ENCODE measurements around the gene GTF2A1L.
"Not testable (repeated sequence)": the region's sequence is repeated elsewhere in the genome, so short reads cannot be mapped to it uniquely, and the experiment has no call there.

The GTF2A1L gene, protein sequence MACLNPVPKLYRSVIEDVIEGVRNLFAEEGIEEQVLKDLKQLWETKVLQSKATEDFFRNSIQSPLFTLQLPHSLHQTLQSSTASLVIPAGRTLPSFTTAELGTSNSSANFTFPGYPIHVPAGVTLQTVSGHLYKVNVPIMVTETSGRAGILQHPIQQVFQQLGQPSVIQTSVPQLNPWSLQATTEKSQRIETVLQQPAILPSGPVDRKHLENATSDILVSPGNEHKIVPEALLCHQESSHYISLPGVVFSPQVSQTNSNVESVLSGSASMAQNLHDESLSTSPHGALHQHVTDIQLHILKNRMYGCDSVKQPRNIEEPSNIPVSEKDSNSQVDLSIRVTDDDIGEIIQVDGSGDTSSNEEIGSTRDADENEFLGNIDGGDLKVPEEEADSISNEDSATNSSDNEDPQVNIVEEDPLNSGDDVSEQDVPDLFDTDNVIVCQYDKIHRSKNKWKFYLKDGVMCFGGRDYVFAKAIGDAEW

DNA sequence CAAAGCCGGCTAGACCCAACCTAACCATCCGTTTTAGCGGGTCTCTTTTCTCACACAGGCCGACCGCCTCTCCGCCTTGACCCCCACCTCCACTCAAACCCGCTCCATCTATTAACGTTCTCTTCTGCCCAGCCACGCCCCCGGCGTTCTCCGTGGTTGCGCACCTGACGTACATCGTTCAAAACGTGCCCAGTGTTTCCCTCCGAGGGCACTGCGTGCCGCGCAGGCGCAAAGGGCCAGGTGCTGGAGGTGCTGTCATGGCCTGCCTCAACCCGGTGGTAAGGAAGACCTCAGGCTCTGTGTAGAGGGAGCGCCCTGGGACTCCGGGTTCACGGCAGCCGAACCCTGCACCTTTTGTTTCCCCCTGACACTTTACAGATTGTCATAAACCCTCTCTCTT is at the start of gene GTF2A1L:
TSS of gene GTF2A1L (plus strand) at position 239 of the 400 bp plus-strand sequence. CDS start at position 258, 19 bp downstream.
- DNase-seq, result peak; percentile 27

GRCh38 chr2:48568547-48568946 is 49.1 kb upstream of the GTF2A1L start:
- no peak for DNase-seq

- no peak for DNase-seq
These were observed 48.2 kb upstream of the GTF2A1L start for GRCh38 chr2:48569433-48569832.

DNA sequence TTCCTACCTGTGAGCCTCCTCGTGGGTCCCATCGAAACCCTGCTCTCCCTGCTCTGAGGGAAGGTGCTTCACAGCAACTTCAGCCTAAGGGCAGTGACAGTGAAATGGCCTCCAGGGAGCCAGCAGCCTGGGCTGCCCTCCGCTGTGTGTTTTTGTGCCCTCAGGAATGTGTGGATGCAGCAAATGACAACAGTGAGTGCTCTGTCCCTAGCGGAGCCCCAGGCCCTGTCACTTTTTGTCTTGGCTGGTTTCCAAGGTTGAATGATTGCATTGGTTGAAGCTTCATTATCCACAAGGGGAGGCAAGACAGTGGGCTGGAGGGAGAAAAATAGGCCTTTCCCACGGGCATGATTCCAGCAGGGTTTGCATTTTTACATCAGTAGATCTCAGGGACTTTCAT is 44.8 kb upstream of the GTF2A1L start:
- DNase-seq, result peak; percentile 18

GRCh38 chr2:48574353-48575287 is 43.0 kb upstream of the GTF2A1L start:
- no peak for DNase-seq

- DNase-seq, result no peak
These were observed 39.3 kb upstream of the GTF2A1L start for GRCh38 chr2:48578313-48578712.

GRCh38 chr2:48583961-48584360 is 33.7 kb upstream of the GTF2A1L start:
- no peak for DNase-seq

GRCh38 chr2:48584551-48584950 is 33.1 kb upstream of the GTF2A1L start:
- DNase-seq, result no peak

- DNase-seq, result no peak
These were observed 31.2 kb upstream of the GTF2A1L start for GRCh38 chr2:48586433-48586832.

DNA sequence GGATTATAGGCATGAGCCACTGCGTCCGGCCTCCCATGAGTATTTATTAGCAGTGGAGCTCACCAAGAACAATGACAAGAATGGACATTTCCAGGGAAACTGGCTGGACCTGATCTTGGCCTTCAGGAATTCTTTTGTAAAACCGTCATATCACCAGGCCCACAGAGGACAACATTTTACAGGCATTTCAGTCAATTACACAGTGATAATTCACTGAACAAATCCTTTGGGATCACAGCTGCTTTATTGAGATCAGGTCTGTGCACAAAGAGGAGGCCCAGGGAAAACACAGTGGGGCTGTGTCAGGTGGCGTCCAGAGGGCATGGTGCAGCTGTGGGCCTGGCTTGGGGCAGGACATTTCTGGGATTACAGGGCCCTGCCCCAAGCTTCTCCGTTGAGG is 30.1 kb upstream of the GTF2A1L start:
- no peak for DNase-seq

- DNase-seq, result no peak
These were observed 29.7 kb upstream of the GTF2A1L start for GRCh38 chr2:48587961-48588360.

- no peak for DNase-seq
These were observed 28.9 kb upstream of the GTF2A1L start for GRCh38 chr2:48588745-48589144.

GRCh38 chr2:48589170-48589767 is 28.4 kb upstream of the GTF2A1L start:
- DNase-seq, result peak; percentile 19

DNA sequence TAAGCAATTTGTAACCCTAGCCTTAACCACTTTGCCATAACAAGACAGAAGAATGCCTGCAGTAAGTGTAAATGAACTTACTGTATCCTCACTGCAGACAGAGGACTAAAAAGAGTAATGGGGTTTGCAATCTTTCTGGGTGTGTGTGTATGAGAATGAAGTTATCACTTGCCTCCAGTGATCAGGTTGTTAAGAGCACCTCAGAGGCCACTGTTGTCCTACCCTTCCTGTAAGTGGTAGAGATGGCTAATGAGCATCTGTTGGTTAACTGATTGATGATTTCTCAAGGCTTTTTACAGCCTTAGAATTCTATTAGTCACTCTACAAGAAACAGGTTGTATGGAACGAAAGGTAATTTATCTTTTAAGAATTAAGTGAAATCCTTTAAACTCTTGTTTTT is 27.6 kb upstream of the GTF2A1L start:
- DNase-seq, result no peak

DNA sequence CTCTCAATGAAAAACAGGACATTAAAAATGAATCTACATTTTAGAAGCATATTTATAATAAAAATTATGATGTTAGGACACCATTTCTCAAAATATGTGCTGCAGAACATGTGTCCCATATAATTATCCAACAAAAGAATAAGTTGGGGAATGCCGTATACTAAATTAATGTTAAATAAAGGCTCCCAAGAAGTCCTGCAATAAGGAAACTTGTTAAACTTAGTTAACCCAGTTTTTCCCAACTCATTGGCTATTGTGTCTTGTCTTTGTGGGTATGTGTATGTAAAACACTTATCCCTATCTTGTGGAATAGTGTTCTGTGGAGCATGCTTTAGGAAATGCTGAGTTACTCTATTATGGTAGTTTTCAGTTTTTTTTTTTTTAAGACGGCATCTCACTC is 25.6 kb upstream of the GTF2A1L start:
- no peak for DNase-seq

- DNase-seq, result not testable (repeated sequence)
These were observed 20.9 kb upstream of the GTF2A1L start for GRCh38 chr2:48596751-48597150.

GRCh38 chr2:48597492-48597891 is 20.2 kb upstream of the GTF2A1L start:
- DNase-seq, result no peak

DNA sequence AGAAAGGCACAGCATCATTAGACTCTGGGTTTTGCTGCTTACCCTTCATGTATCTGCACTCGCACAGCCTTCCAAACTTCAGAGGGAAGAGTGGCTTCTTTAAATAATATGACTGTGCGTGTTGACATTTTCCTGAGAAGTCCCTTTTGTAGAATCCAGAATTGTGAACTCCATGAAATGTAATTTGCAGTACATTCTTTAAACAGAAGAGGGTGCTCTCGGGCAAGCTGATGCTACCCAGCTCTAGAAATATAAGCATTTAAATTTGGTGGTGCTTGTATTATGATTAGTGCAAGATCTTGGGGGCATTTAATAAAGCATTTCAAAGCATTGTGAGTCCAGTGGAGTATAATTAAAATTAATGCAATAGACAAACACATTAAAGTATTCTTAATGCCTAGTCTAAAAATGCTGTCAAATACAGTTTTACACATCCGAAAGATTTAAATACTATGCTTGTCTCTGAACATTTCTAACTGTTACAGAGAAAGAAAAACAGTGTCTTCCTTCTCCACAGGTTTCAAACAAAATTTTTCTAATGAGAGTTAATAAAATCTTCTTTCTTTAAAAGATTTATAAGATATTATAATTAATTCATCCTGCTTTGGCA is 17.3 kb upstream of the GTF2A1L start:
- peak; percentile 19 for DNase-seq

GRCh38 chr2:48600917-48601316 is 16.7 kb upstream of the GTF2A1L start:
- no peak for DNase-seq

DNA sequence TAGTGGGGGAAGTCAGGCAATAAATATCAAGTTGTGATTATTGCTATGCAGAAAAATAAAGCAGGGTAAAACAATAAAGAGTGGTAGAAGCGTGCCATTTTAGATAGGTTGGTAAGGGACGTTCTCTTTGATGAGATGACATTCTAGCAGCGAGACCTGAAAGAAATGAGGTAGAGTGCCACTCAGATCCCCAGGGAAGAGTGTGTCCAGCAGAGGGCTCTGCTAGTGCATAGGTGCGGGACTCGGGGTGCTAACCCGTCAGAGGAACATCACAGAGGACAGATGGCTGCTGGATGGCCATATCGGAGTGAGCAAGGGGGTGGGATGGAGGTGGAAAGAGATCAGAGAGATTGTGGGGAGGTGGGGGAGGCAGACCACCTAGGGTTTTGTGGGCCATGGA is 16.3 kb upstream of the GTF2A1L start:
- peak; percentile 19 for DNase-seq

GRCh38 chr2:48605482-48606175 is 12.0 kb upstream of the GTF2A1L start:
- DNase-seq, result no peak
